Left colon (tissue), 2 donors: ENCODE data around the gene LRRC8B. TPM values are rescaled to one million over a fixed set of nuclear protein-coding genes. Genes with fewer than 3 reads are reported as not detected.
A peak's percentile ranks its signal among the peaks of the same experiment; 100 is the strongest.
"Not testable (repeated sequence)": the region's sequence is repeated elsewhere in the genome, so short reads cannot be mapped to it uniquely, and the experiment has no call there.

ENCODE experiments used
- ATAC-seq: fragments of 200-7000 bp; cut with Tn5 transposase; one replicate; pipeline ENCODE4 v1.9.1; 2020; ENCODE audit warnings: mild to moderate bottlenecking, moderate library complexity
- DNase-seq, 2 donors: peaks; one replicate each; pipeline ENCODE4 v3.0.0-alpha.2; 2020
- intact Hi-C, 2 donors: fragments of 100-400 bp; cut with DNase I in 1 of 2; cut with micrococcal nuclease in 1 of 2; formaldehyde crosslinking; loops; one replicate each; pipeline versions ENCODE4 v1.11.2 to v1.14.0; 2022; cut with DNase I, micrococcal nuclease
- total RNA-seq, 2 donors: library from RNA; stranded (reverse); fragmentation: NEBNext Ultra II Directional; extraction: Animal tissue kit (Norgen Biotek cat#: 25700); gene quantifications; one replicate each; pipeline ENCODE4 v1.2.1, GENCODE V29; 2021
- donor health status: DM: no; HTN: no; CAD: no.
- donor health status: DM: yes; HTN: yes; CAD: no.

The LRRC8B gene
- total RNA-seq, 2 donors from 2014 or later = 12.7 to 16.3 TPM

GRCh38 chr1:89615676-89616598 lies 91.3 kb downstream of the LRRC8B start:
- peak; percentile 39 for ATAC-seq
- peak in 1 of 2 donors; percentile 38 for DNase-seq
- intact Hi-C loops = no loop called here

DNA sequence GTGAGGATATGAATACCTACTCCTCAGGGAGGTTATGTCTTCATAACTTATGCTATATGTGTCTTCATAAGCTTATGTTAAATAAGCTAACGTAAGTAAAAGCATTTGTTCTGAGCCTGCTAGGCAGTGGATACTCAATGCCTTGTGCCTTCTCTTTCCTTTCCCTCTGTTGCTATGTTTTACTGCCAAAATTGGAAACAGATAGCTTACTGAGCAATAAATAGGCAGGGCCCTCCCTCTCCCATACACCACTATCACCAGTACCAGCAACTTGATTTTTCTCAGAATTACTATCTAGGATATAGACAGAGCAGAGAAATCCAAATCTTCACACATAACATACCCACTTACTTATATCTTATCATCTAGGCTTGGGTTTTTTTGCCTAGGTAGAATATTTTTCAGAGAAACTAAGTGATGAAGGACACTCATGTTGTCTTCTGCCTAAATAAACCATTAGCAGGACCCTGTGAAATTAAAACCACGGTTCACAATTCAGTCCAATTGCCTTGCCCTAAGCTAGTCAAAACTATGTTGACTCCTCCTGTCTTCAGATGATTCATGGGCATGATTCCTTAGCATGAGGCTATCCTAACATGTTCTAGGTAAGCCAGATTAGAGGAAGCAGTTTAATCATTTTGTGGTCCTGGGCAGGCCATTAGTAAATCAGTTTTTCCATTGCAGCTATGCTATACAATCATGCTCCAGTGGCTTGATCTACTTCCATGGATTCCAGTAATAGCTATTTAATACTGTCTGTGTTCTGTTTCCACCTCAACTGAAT lies 92.4 kb downstream of the LRRC8B start:
- ATAC-seq = no peak
- intact Hi-C loops = no loop called here
- DNase-seq = no peak

DNA sequence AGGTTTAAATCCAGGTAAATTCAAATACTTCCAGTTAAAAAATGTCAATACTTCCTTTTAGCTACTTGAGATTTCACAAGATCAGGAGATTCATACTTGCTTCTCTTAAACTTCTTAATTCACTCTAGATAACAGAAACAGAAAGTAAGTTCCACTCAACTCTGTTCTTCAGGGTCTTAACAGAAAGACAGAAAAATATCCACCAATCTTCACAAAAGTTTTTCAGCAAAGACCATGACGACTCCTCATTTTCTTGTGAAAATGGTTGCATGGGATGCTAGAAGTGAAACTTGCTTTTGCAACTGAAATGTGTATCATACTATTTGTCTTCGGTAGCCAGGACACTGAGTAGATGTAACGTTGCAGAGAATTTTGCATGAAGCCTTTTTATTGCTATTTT lies 96.0 kb downstream of the LRRC8B start:
- ATAC-seq = no peak
- intact Hi-C loops = no loop called here
- no peak for DNase-seq

DNA sequence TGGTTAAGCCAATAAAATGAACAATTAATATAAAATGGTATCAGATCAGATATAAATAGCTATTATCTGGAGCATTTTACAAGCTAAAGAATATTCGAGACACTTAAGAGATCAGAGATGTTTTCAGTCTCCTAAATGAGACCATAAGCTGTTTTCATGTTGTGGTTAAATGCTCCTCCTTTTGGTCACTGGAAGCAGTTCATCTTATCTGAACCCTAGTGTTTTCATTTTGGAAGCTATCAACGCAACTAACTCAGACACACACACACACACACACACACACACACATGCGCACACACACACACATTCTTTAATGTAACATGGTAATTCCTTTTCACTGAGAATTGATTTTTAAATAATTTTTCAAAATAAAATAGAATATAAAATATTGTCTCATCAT lies 98.3 kb downstream of the LRRC8B start:
- intact Hi-C loops = no loop called here
- ATAC-seq = no peak
- DNase-seq = no peak

- intact Hi-C loops = no loop called here
- no peak for ATAC-seq
- no peak for DNase-seq
Measured at GRCh38 chr1:89624314-89624713, 99.7 kb downstream of the LRRC8B start.

- no peak for DNase-seq
- ATAC-seq = no peak
Measured at GRCh38 chr1:89624715-89625323, 100.2 kb downstream of the LRRC8B start.

GRCh38 chr1:89627596-89627962 lies 103.0 kb downstream of the LRRC8B start:
- ATAC-seq (no peak), DNase-seq (no peak)
- intact Hi-C loops = no loop called here

More at GRCh38 chr1:89624715-89625323, 100.2 kb downstream of the LRRC8B start:
- intact Hi-C loops = no loop called here

- ATAC-seq (no peak), DNase-seq (no peak)
- intact Hi-C loops = no loop called here
Measured at GRCh38 chr1:89629146-89629545, 104.5 kb downstream of the LRRC8B start.

- DNase-seq, ATAC-seq, intact Hi-C loops: not testable (repeated sequence)
Measured at GRCh38 chr1:89629600-89629999, 105.0 kb downstream of the LRRC8B start.

- intact Hi-C loops = loop anchor here (10.0 kb wide), 1 partner anchor 135 kb away; no protein-coding TSS in a partner anchor
- DNase-seq = no peak
- no peak for ATAC-seq
Measured at GRCh38 chr1:89630048-89630447, 105.4 kb downstream of the LRRC8B start.

GRCh38 chr1:89631816-89632656 lies 107.4 kb downstream of the LRRC8B start:
- peak; percentile 19 for ATAC-seq
- intact Hi-C loops = loop anchor here (10.0 kb wide), 1 partner anchor 133 kb away; no protein-coding TSS in a partner anchor
- peak in 1 of 2 donors; percentile 18 for DNase-seq

DNA sequence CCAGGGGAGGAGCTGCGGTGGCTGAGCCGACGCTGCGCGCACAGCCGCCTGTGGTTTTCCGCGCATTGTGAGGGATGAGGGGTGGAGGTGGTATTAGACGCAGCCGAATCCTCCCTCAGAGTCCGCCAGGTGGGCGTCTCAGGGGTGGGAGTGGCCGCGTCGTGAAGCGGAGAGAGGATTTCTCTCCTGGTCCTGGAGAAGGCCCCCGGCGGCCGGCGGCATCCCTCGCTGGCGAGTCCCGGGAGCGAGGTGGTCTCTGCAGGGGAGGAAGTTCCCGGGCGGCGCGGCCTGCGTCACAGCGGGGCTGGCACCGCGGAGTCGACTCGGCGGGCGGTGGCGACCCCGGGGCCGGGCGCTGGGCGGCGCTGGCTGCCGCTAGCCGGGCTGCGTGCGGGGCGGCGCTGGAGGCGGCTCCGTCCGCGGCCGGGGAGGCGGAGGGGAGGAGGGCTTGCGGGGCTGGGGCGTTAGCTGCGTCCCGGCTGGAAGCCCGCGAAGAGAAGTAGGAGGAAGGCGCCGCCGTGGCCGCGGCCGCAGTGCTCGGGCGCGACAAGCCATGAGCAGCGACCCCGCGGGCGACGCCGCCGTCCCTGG lies 108.1 kb downstream of the LRRC8B start, which contains the start of gene LRRC8C:
TSS of gene LRRC8C (plus strand) at position 464 of the 591 bp plus-strand sequence. CDS start 53,354 bp downstream, outside the sequence.
- ATAC-seq (peak; percentile 94), DNase-seq (peak; percentile 66 to 84)
- intact Hi-C loops = loop anchor here (10.0 kb wide), 1 partner anchor 132 kb away; no protein-coding TSS in a partner anchor

GRCh38 chr1:89633248-89633799 lies 108.7 kb downstream of the LRRC8B start:
- intact Hi-C loops = loop anchor here (10.0 kb wide), 1 partner anchor 131 kb away; no protein-coding TSS in a partner anchor
- peak; percentile 36 to 56 for DNase-seq
- ATAC-seq = peak; percentile 67

GRCh38 chr1:89633800-89634625 lies 109.4 kb downstream of the LRRC8B start:
- peak in 1 of 2 donors; percentile 16 for DNase-seq
- ATAC-seq = peak; percentile 15

GRCh38 chr1:89635825-89636815 lies 111.5 kb downstream of the LRRC8B start:
- intact Hi-C loops = loop anchor here (10.0 kb wide), 1 partner anchor 129 kb away; no protein-coding TSS in a partner anchor
- ATAC-seq = no peak
- no peak for DNase-seq

More at GRCh38 chr1:89633800-89634625, 109.4 kb downstream of the LRRC8B start:
- intact Hi-C loops = loop anchor here (10.0 kb wide), 1 partner anchor 131 kb away; no protein-coding TSS in a partner anchor
